HG02840 (cell line): Measurements from ENCODE around the gene PERCC1.
"Not testable (repeated sequence)": the region's sequence is repeated elsewhere in the genome, so short reads cannot be mapped to it uniquely, and the experiment has no call there.

ENCODE experiments used
- ATAC-seq: cut with Tn5 transposase; IDR thresholded peaks from one replicate; pipeline ENCODE4 v1.9.1; 2021; ENCODE audit warnings: mild to moderate bottlenecking, moderate library complexity, moderate number of reproducible peaks; ENCODE audit not compliant: unreplicated experiment, low FRiP score

Gene PERCC1

GRCh38 chr16:1466054-1466453 is 35.2 kb downstream of the PERCC1 start:
- no peak for ATAC-seq

- ATAC-seq: no peak
Observed at GRCh38 chr16:1466968-1467521, 36.2 kb downstream of the PERCC1 start.

- no peak for ATAC-seq
Observed at GRCh38 chr16:1468426-1468810, 37.5 kb downstream of the PERCC1 start.

GRCh38 chr16:1469141-1469540 is 38.3 kb downstream of the PERCC1 start:
- not testable (repeated sequence) for ATAC-seq

GRCh38 chr16:1469693-1470201 is 38.9 kb downstream of the PERCC1 start:
- no peak for ATAC-seq

- ATAC-seq: no peak
Observed at GRCh38 chr16:1470481-1471251, 39.8 kb downstream of the PERCC1 start.

- ATAC-seq: no peak
Observed at GRCh38 chr16:1471569-1472194, 40.8 kb downstream of the PERCC1 start.

- ATAC-seq: no peak
Observed at GRCh38 chr16:1472974-1473373, 42.1 kb downstream of the PERCC1 start.

- ATAC-seq: peak; percentile 16
Observed at GRCh38 chr16:1474082-1474795, 43.4 kb downstream of the PERCC1 start.

GRCh38 chr16:1474796-1475551 is 44.1 kb downstream of the PERCC1 start, which contains the start of gene CLCN7:
Gene CLCN7, minus strand, starts transcription at chr16:1475028. Its CDS starts 54 bp downstream, at chr16:1474974.
- peak; percentile 84 for ATAC-seq

GRCh38 chr16:1475552-1476114 is 44.8 kb downstream of the PERCC1 start:
- ATAC-seq: peak; percentile 4

- ATAC-seq: no peak
Observed at GRCh38 chr16:1477033-1477432, 46.2 kb downstream of the PERCC1 start.

- ATAC-seq: not testable (repeated sequence)
Observed at GRCh38 chr16:1478937-1479336, 48.1 kb downstream of the PERCC1 start.

- ATAC-seq: no peak
Observed at GRCh38 chr16:1481906-1482835, 51.3 kb downstream of the PERCC1 start.
